NCI-H345 treated with DMSO at 0.1 percent for 48 hours (cell line): ENCODE results near the gene PDLIM1.
"Not testable (repeated sequence)": the region's sequence is repeated elsewhere in the genome, so short reads cannot be mapped to it uniquely, and the experiment has no call there.

Experiments
- DNase-seq: peaks from one replicate; lab custom pipeline; 2025; ENCODE audit not compliant: unreplicated experiment; lab: John Stamatoyannopoulos, UW

The PDLIM1 gene

GRCh38 chr10:95214369-95214768 lies 76.4 kb downstream of the PDLIM1 start:
- DNase-seq: peak; percentile 25

- no peak for DNase-seq
Observed at GRCh38 chr10:95211606-95212279, 79.1 kb downstream of the PDLIM1 start.

- DNase-seq: no peak
Observed at GRCh38 chr10:95209509-95210127, 81.2 kb downstream of the PDLIM1 start.

- no peak for DNase-seq
Observed at GRCh38 chr10:95208702-95209391, 82.0 kb downstream of the PDLIM1 start.

- not testable (repeated sequence) for DNase-seq
Observed at GRCh38 chr10:95202865-95203264, 87.9 kb downstream of the PDLIM1 start.

GRCh38 chr10:95201736-95202135 lies 89.1 kb downstream of the PDLIM1 start:
- no peak for DNase-seq

- no peak for DNase-seq
Observed at GRCh38 chr10:95196046-95196445, 94.8 kb downstream of the PDLIM1 start.

GRCh38 chr10:95193944-95194343 lies 96.9 kb downstream of the PDLIM1 start, which contains the start of gene ACSM6:
TSS of gene ACSM6 (plus strand) at chr10:95194238. CDS start at chr10:95194486, 248 bp downstream.
- DNase-seq: no peak

GRCh38 chr10:95188593-95188992 lies 102.2 kb downstream of the PDLIM1 start:
- no peak for DNase-seq

- DNase-seq: no peak
Observed at GRCh38 chr10:95187617-95188016, 103.2 kb downstream of the PDLIM1 start.
